GM18951 (cell line): ENCODE measurements around the gene IFNA5.

Experiments
- POLR2A ChIP-seq: IDR thresholded peaks from 4 replicates; pipeline ENCODE4 v1.6.1; 2011; ENCODE audit warnings: mild to moderate bottlenecking; ENCODE audit not compliant: insufficient read length, insufficient read depth; ENCODE audit errors: extremely low read depth
- in situ Hi-C: fragments of 300-500 bp; cut with MboI; formaldehyde crosslinking; loops from one replicate; pipeline ENCODE4 v1.12.0; 2022; ENCODE audit warnings: low sequenced_read_pairs, mixed read lengths, inconsistent platforms; ENCODE audit not compliant: unreplicated experiment

The IFNA5 gene

DNA sequence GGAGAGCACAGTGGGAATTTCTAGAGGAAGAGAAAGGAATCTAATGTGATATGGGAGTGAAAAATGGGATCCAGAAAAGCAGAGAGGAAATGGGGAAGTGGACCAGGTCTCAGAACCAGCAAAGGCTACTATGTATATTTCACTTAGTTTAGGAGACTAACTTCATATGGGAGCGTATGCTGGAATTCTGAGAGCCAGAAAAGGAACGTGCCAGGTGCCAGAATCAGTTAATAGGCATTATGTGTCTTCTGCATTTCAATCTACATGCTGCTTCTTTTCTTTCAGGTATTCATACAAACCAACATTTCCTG is 36.8 kb downstream of the IFNA5 start:
- in situ Hi-C loops, result no loop called here
- no peak for TF ChIP-seq POLR2A

DNA sequence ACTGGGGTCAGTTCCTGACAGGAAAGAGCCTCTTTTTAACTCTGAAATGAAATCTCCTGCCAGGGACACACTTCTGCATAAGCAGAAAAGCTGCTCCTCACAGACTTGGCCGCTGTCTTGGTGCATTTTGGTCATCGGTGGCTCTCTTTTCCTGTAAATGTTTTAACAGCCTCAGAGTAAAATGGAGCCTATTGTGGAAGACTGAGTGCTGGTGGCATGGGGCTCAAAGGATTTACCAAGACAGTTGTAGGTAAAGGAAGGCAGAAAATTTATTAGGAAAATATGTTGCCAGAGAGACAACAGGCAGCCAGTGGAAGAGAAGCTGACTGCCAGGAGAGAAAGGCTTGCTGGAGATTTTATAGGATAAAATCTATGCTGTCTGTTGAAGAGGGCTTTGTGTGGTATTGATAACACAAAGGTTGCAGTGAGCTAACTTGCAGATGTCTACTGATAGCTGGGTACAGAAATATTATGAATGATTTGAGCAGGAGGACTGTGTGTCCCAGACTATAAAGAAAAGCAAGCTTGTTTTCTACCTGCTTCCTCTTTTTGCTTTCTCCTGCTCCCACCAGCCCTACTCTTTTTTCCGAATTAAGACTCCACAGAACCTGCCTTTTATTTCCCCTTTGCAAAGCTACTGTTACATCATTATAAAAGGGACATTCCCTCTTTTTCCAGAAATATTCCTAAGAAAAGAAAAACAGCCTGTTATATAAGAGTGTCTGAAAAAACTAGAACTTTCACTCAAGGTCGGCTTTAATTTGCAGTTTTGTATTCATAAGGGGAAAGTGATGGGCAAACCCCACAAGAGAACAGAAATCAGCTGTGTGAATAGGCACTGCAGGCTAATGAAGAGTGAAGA is 37.4 kb downstream of the IFNA5 start:
- no peak for TF ChIP-seq POLR2A
- in situ Hi-C loops, result no loop called here

DNA sequence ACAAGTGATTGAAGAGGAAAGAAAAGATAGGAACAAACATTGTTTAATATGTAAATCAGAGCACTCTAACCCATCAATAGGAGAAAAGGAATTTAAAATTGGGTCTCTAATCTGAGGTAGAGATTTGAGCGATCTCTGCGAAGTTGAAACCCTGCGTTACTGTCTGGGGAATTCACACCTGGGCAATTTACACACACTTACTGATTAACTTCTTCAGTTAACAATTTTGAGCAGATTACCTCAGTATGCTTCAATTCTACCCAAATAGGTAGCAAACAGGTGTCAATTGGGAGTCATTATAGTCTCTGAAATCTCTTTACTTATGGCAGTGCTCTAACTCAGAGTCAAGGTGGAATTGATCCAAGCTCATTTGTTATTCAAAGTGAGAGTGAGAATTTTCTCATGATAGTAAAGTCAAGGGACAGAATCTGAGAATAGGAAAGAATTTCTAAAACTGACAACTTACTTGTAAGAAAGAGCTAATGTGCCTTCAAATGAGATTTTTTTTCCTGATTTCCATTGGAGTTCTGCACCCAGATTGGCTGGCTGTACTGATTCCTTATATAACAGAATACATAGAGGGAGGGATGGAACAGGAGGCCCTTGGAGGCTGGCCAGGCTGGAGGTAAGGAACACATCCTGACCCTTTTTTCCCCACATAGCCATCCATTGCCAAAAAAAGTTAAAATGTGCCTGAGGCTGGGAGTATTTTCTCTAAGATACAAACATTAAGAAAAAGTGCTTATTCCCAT is 38.2 kb downstream of the IFNA5 start:
- in situ Hi-C loops, result no loop called here
- no peak for TF ChIP-seq POLR2A

GRCh38 chr9:21265421-21266189 is 39.5 kb downstream of the IFNA5 start:
- in situ Hi-C loops, result no loop called here
- no peak for TF ChIP-seq POLR2A

DNA sequence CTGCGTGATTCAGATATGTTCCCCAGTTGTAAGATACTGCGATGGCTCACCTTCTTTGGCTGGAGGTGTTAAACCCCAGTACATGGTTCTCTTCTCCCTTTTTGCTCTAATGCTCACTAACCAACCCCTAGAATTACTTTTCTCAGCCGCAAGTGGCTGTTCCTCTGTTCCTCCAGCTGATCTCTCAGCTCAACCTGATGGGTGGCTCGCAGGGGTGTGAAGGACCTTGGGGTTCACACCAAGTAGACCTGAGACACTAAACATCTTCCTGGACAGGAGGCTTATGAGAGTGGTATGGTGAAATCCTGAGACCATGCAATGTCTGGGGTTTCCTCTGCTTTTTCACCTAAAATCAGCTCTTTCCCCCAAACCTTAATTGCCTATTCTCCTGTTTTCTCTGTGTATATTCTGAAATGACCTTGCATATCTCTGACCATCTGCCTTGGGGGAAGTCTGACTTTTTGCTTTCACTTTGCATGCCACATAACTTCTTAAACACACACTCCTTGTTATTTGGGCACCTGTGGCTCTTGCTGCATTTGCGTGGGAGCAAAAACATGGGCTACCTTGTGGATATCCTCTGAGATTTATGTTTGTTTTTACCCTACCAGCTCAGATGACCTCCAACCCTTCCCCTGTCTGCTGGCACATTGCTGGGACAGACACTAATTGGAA is 49.4 kb downstream of the IFNA5 start:
- in situ Hi-C loops, result no loop called here

More for the DNA sequence above, 49.4 kb downstream of the IFNA5 start:
- TF ChIP-seq POLR2A, result no peak
